HPDE6-E6E7 (cell line): ENCODE measurements around the gene PDE11A.

Experiments used
- DNase-seq: peaks from one replicate; pipeline ENCODE4 v3.0.0; 2011; ENCODE audit warnings: missing footprints; ENCODE audit errors: extremely low spot score

PDE11A gene

DNA sequence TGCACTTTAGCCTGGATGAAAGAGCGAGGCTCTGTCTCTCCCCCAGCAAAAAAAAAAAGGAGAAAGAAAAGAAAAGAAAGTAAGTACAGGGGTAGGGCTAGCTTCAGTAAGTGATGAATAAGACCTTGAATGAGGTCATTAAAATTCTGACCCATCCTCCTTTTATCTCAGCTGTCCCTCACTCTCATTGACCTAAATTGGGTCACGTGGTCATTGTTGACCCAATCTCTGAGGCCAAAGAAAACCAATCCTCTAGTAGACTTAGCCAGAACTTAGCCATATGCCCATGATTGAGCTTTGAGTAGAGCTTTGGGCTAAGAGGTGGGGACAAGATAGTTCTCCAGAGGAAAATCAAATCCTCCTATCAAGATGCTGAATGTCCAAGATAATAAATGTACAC, 149.3 kb downstream of the PDE11A start:
- DNase-seq: no peak

DNA sequence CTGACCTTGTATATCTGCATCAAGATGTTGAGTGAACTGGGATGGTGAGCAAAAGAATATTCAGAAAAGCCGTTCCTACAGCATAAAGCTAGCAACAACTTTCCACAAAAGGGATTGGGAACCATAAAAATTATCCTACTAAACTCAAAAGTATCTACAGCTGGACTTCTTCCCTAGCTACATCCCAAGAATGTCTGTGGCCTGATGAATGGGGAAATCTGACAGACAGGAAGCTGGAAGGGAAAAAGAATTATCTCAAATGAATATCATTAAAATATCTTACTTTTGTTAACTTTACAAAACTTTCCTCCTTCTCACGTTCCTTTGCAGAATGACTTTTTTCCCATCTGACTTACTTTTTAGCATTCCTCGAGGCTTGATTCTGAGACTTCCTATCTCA, 150.9 kb downstream of the PDE11A start:
- no peak for DNase-seq

DNA sequence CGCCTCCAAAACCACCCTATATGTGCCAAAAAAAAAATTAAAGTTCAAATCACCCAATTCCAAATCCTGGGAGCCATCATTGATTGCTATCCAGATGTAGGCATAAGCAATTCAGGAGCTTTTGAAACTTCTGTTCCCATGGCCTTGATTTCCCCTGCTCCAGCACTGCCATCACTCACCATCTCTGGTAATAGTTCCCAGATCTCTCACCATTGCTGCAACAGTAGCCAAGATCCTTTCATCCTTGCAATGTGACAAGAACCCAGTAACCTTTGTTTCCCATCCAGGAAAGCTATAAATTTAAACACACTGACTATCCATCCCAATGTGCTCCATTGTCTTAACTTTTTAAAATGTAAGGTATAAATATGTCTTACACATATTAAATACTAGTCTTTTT, 155.4 kb downstream of the PDE11A start:
- no peak for DNase-seq

DNA sequence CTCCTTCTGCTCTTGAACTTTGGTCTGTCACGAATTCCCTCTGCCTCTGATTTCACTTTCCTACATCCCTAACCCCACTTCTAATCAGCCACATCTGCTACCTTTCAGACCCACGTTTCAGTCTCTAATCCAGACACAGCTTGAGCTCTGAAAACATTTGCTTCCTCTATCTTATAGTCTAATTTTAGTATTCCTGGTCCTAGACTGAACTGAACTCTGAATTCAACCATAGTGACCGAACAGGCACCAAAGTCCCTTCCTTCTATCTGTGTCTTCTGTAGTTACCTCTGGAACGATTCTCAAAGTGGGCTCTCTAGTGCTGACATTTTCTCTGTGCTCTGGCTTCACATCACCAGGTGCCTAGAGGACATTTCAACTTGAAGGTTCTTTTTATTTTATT, 156.2 kb downstream of the PDE11A start:
- no peak for DNase-seq

DNA sequence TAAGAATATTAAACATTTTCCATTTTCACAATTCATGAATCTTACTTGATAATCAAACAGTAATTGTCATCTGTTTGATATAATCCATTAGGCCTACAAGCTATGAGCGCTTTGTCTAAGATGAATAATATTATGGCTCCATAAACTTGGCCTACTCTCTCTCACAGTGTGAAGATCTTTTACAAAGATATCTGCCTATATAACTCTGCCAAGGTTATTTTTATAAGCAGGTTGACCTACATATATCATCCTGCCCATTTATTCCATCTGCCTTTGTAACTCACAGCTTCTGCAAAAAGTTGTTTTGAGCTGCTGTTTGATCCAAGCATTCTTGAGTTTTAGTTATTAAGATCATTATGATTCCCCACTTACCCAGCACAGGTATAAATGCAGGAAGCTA, 158.3 kb downstream of the PDE11A start:
- DNase-seq: no peak

DNA sequence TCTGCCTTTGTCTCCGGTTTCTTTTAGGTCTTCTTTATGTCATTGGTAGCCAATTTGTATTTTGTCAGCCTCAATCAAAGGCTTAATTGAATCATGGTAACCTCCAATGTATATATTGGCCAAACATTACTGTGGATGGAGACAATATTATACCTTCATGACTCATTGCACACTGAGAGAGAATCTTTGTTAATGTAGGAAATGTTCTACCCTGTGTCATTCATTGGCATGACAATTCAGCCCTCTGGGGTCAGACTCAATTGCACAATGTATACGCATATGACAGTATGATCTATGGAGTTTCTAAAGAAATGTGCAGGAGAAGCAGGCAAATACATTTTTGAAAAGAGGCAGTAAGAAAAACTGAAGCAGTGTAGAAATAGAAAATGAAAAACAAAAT, 162.6 kb downstream of the PDE11A start:
- peak; percentile 42 for DNase-seq

DNA sequence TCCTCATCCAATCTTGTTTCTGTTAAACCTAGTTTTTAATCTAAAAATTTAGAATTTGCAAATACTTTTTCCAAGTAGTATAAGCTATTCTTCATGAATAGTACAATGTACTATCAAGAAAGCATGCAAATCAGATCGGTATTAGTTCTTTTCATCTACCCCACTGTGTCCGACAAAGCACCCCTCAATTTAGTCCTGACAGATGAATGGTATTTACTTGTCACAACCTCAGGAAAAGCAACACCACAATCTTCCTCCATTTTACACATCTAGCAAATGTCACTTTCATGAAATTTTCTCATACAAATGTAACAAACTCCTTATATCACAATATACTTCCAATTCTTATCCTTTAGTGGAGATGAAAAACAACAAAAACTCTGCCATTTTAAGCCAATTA, 163.8 kb downstream of the PDE11A start:
- no peak for DNase-seq

DNA sequence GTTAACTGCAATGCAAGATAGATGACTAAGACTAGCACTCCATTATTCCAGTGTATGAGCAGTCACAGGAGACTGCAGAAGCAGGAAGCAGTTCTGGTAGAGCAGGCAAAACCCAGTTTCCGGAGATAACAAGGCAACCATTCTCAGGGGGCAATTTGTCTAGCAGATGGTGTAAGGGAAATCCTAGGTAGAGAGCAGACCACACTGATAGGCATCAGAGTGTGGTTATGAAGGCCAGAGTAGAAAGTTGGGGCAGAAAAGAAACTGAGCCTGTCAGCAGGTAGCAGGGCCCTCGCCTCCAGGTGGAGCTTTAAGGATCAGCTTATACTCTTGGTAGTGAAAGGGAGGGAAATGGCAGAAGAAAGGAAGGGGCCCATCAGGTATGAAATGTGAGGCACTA, 164.4 kb downstream of the PDE11A start:
- DNase-seq: no peak

DNA sequence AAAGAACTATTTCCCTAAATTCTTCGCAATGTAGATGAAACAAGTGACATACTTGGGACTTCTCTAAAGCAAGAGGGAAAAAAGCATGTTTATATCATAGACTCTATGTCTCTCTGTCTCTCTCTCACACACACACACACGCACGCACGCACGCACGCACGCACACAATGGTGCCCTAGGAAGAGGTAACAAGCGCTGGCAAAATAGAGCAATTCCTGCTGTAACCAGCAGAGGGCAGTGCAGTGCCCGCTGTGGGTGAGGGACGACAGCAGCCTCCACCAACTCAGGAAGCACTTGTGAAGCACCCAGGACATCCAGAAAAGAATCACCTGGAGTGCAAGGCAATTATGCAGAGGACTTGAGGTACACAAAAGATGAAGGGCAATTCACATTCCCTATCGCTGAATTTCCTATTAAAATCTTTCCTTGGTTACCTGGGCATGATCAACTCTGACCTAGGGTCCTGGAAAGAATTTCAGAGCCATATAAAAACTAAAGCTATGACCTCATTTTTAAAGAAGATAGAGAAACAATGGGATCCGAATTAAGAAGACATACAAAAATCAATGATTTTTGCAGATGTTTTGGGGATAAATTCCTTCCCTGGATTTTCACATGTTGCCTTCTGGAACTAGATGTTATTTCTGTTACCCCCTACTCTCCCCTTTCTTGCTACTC, 166.4 kb downstream of the PDE11A start:
- DNase-seq: peak; percentile 26

DNA sequence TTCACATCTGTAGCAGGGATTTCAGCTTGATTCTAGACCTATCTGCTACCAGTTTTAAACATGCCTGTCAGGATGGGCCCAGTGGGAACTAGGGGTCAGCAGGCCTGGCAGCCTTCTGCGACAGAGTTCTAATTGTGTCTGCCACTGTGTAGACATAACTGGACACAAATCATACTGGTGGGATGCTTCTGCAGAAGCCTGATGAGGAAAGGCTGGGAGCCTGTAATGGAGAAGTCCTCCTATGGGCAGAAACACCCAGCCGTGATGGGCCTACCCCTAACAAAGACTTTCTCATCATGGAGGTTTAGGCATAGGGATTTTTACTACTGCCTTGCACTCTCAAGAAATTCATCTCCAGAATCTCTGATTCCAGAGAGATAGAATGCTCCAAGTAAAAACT, 166.9 kb downstream of the PDE11A start:
- DNase-seq: no peak

DNA sequence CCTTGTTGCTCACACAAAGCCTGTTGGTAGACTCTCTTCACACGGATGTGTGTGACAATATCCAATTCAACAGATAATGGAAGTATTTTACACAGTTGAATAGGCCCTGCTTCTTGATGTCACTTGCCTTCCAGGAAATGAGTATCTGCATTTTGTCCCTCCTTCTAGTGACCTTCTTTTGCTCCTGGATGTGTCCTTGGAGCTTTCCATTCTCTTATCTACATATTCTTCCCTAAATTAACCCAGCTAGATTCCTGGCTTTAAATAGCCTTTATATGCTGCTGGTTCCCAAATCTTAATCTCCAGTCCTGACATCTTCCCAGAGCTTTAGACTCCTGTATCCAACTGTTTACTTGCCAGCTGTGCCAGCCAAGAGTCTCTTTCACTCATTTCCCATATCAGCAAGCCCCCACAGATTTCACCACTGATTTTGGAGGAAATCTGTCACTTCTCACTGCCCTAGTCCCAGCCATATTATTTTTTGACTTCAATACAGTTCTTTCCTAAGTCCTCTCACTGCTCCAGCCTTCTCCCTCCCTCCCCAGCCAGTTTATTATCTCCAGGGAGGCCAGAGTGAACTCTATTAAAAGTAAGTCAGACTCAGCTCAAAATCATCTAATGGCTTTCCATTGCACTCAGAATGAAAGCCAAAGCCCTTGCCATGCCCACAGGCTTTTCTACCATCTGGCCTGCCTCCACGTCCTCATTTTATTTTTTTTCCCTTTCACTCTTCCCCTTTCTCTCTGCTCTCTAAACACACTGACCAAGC, 170.0 kb downstream of the PDE11A start:
- no peak for DNase-seq

DNA sequence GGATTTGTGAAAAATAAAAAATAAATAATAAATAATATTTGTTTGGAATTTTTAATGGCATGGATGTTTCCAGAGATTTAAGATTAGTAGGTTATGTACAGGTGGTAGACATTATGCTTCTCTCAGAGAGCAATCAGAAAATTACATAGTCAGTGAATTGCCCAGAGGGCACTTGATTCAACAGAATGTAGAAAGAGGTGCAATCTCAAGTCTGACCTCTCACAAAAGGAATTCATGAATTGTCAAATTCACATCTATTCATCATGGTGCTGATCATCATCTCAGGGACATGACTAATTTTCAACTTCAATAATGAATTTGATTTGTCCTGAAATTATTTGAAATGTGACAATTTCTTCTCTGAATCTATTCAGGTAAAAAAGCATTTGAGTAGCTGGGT, 172.5 kb downstream of the PDE11A start:
- peak; percentile 26 for DNase-seq

DNA sequence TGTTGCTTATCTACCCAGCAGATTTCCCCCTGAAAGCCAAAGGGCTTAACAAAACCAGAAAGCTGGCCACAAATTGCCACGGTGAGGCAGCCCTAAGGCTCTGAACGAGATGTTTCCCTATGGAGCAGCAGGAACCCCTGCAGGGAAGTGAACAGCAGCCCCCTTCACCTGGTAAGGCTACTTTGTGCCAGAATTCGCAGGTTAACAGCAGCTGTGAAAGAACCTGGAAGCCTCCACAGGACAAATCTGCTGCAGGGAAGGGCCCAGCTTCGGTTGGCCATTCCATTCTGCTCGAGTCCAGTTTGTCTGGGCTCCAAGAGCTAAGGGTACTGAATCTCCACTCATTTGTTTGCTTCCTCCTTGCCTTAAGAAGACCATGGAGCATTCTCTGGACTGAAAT, 175.3 kb downstream of the PDE11A start:
- no peak for DNase-seq

DNA sequence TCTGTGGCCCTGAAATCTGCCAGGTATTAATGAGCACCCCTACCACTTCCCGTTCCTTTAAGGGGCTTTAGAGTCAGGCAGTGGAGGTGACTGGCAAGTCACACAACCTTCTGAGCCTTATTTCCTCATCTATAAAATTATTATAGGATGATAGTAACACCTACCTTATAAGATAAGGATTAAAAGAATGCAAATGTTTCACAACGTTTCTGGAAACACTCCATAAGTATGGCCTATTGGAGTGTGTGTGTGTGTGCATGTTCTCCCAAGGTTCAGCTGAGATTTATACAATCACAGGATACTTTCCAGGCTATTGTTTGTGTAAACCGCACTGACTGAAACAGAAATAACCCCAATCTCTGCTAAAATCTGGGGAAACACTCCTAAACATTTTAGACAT, 176.0 kb downstream of the PDE11A start:
- DNase-seq: no peak

DNA sequence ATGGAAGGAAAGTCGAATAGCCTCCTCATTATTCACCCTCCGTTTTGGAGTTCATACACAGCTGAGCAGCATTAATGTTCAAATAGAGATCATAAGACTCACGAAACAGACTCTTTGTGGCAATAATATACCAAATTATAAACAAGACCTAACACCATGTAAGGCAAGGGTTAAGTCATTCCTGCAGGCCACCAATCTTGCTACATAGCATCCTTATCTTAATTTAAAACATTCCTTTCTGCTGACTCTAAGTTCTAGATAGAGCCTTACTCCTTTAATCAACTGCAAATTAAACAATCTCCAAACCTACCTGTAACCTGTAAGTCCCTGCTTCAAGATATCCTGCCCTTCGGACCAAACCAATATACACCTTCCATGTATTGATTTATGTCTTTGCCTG, 178.0 kb downstream of the PDE11A start:
- DNase-seq: no peak

DNA sequence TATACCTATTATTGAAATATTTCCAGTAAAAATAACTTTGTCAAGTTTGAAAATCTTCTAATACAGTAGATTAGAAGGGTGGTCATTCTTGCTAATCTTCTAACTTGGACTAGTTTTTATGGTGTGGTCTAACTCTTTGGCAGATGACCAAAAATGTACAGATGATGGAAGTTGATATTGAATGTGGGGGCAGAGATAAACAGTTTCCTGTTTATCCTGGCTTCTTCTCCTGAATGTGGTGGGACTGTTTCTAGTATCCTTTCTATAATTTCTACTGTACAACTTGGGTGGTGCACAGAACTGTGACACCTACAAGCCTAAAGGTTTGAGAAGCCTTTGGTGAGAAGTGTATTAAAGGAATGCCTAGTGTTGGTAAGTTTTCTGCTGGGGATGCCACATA, 178.7 kb downstream of the PDE11A start:
- no peak for DNase-seq

DNA sequence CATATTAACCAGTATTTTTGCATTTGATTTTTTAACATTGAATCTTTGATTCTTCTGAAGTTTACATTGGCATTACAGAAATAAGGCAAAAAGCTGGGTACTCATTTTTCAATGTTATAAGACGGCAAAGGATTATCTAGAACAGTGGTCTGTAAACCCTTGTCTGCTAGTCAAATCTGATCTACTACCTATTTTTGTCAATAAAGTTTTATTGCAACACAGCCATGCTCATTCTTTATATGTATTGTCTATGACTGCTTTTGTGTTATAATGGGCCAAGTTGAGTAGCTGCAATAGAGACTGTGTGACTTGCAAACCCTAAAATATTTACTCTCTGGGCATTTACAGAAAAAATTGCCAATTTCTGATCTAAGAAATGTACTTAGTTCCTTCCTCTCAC, 181.0 kb downstream of the PDE11A start:
- no peak for DNase-seq

DNA sequence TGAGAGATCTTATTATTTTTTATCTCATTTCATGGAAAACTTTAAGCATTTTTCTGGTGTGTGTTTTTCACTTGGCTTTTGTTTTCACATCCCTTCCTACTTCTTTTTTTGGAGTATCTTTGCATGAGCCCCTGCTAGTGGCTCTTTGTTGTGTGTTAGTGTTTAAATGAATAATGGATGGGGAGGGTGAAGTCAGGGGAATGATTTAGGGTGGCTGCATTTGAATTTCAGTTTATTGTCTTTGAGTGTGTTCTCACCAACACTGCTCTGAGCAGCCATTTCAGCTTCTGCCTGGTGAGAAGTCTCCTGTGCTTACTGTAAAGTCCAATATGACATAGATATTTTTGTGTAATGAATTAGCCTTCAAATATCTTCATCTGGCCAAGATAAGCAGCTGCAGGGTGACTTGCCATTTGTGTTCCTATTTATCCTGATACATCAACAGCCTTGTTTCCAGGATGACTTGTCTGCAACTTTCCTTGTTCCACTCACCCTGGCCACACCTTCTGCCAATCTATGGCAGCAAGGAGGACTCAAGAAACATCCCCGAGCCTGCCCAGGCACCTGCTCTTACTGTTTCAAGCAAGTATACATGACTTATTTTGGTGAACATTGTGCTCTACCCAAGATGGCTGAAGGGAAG, 182.6 kb downstream of the PDE11A start:
- no peak for DNase-seq

DNA sequence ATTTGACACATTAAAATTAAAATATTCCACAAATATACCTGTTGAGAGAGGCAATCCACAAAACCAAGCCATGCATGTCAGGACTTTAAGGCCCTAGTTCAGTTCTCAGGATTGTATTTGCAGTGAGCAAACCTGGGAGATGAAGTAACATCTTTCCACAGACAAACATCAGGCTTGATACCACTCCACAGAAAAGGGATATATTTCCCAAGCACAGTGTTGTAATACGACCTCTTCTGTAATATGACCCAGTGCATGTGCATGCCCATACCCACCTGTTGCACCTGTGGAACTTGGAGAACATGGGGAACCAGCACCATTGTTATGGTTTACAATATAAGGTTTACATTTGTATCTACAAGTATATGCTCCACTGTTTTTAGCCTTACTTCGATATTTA, 184.0 kb downstream of the PDE11A start:
- no peak for DNase-seq

DNA sequence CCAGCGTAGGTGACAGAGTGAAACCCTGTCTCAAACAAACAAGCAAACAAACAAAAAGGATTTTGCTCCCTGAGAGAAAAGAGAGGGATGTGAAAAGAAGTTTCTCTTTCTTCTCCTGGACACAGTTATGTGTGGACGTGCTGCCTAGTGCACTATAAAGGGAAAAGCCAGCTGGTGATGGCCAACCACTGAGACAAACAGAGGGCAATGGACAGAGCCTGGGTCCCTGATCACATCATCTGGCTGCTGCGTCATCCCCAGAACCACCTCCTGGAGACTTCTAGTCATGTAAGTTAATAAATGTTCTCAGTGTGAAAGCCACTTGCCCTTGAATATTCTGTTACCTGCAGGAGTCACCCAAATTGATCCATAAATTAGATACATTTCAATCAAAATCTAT, 184.9 kb downstream of the PDE11A start:
- no peak for DNase-seq

DNA sequence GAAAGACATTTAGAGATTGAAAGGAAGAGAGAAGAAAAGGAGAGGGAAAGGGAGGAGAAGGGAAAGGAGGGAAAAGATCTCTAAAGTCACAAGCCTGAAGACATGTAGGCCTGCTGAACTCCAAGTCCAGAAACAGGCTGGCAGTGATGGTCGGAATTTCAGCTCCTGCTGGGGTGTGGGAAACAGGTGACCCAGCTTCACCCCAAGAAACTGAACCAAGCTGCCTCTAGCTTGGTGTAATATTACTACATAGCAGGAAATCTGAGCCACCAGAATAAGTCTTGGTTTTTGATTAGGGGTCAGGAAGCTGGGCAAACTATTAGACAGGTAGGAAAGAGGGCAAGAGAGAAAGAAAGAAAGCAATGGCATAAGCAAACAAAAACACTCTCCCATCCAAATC, 185.8 kb downstream of the PDE11A start:
- no peak for DNase-seq

DNA sequence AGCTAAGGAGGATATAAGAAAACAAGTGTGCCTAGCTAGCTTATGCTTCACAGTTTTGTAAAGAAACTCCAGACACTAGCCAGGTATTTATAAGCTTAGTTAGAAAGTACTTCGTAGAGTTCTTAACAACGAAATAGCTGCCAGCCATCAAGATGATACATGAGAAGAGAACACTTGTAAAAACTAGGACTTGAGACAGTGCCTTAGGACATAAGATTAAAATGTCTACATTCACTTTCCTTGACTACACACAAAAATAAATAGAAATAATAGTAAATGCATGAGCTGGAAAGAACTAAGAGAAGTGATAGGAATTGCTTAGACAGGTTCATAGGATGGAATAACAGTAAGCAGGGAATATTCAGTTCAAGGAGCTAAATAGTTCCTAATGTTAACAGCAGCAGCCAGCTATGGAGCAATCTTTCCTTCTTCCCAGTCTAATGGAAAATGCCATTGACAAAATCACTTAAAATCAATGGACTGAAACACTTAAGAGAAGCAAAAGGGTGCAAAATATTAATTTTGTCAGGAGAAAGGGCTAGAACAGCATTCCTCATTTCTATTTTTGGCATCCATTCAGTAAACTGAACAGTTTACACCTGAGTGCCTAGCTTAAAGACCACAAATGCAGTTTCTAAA, 186.6 kb downstream of the PDE11A start:
- DNase-seq: no peak

DNA sequence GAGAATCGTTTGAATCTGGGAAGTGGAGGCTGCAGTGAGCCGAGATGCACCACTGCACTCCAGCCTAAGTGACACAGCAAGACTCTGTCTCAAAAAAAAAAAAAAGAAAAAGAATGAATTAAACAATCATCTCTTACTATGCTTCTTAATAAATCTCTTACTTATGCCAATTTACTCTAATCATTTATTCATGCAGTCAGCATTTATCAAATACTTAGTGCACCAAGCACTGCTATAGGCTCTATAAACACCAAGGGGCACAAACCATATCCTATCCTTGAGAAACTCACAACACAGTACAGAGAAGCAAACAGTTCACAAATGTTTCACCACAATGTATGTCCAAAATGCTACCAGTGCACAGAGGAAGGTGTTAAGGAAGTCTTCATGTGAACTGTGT, 189.4 kb downstream of the PDE11A start:
- DNase-seq: no peak
